IMR-90 (cell line): ENCODE data around the gene CDH16. TPM values are rescaled to one million over a fixed set of nuclear protein-coding genes. Genes with fewer than 3 reads are reported as not detected.

Experiments
- ATAC-seq: fragments of 200-7000 bp; cut with Tn5 transposase; 2 replicates; pipeline ENCODE4 v1.9.1; 2020; ENCODE audit warnings: low read depth, mild to moderate bottlenecking, moderate library complexity
- BruUV-seq: library from RNA; stranded (reverse); fragments of 400-500 nt; replicated peaks from 2 replicates; lab custom pipeline; 2021; lab: Mats Ljungman, UMichigan
- CTCF ChIA-PET: fragments of 300-600 bp; formaldehyde crosslinking; extraction: SDS; loops from one replicate; lab custom pipeline; 2021; ENCODE audit warnings: antibody characterized with exemption; lab: Yijun Ruan, JAX
- POLR2A ChIA-PET: fragments of 300-600 bp; sonication (Branson Sonifier 250); formaldehyde crosslinking; loops from one replicate; lab custom pipeline; 2022; ENCODE audit warnings: antibody characterized with exemption; ENCODE audit not compliant: unreplicated experiment; lab: Charles Lee
- DNase-seq: peaks from one replicate; pipeline ENCODE4 v3.0.0; 2013
- H2AFZ ChIP-seq: replicated peaks from 2 replicates; pipeline ENCODE3; 2013; ENCODE audit warnings: low read length, mild to moderate bottlenecking; ENCODE audit not compliant: poor library complexity
- H2AK5ac ChIP-seq: 2 replicates; pipeline ENCODE4 v1.6.1; 2013; ENCODE audit warnings: low read depth, low read length, inconsistent platforms
- H2AK9ac ChIP-seq: replicated peaks from 2 replicates; pipeline ENCODE3; 2013; ENCODE audit warnings: mild to moderate bottlenecking, low read depth, low read length, moderate library complexity; ENCODE audit not compliant: poor library complexity
- H2BK120ac ChIP-seq: 2 replicates; pipeline ENCODE4 v1.6.1; 2013; ENCODE audit warnings: low read depth, low read length, inconsistent platforms
- H2BK15ac ChIP-seq: 3 replicates; pipeline ENCODE4 v1.6.1; 2013; ENCODE audit warnings: low read depth, low read length, inconsistent platforms
- H2BK20ac ChIP-seq: 2 replicates; pipeline ENCODE4 v1.6.1; 2013; ENCODE audit warnings: low read depth, mild to moderate bottlenecking, inconsistent platforms, low read length, moderate library complexity
- H2BK5ac ChIP-seq: 2 replicates; pipeline ENCODE4 v1.6.1; 2013; ENCODE audit warnings: mild to moderate bottlenecking, low read depth, low read length, inconsistent platforms; ENCODE audit not compliant: poor library complexity, severe bottlenecking
- H3K14ac ChIP-seq: replicated peaks from 2 replicates; pipeline ENCODE4 v1.6.1; 2013; ENCODE audit warnings: low read depth, low read length, inconsistent platforms
- H3K18ac ChIP-seq: 2 replicates; pipeline ENCODE4 v1.6.1; 2013; ENCODE audit warnings: low read depth, low read length, control low read depth
- H3K23ac ChIP-seq: 2 replicates; pipeline ENCODE4 v1.6.1; 2013; ENCODE audit warnings: low read depth, low read length, inconsistent platforms
- H3K27ac ChIP-seq: 2 replicates; pipeline ENCODE4 v1.5.1; 2013; ENCODE audit warnings: mild to moderate bottlenecking, control low read depth, low read length; ENCODE audit not compliant: insufficient read depth
- H3K27me3 ChIP-seq: 2 replicates; pipeline ENCODE4 v1.6.1; 2013; ENCODE audit warnings: low read length; ENCODE audit not compliant: control insufficient read depth, insufficient read depth
- H3K36me3 ChIP-seq: 2 replicates; pipeline ENCODE4 v1.6.1; 2013; ENCODE audit warnings: low read length, mixed read lengths; ENCODE audit not compliant: control insufficient read depth, insufficient read depth
- H3K4ac ChIP-seq: 2 replicates; pipeline ENCODE4 v1.6.1; 2013; ENCODE audit warnings: low read depth, low read length, inconsistent platforms
- H3K4me1 ChIP-seq: 2 replicates; pipeline ENCODE4 v1.6.1; 2013; ENCODE audit warnings: low read length, mixed read lengths; ENCODE audit not compliant: control insufficient read depth, insufficient read depth
- H3K4me2 ChIP-seq: 2 replicates; pipeline ENCODE4 v1.6.1; 2013; ENCODE audit warnings: low read depth, mild to moderate bottlenecking, control low read depth, low read length, moderate library complexity
- H3K4me3 ChIP-seq: 2 replicates; pipeline ENCODE4 v1.5.1; 2013; ENCODE audit warnings: low read depth, mild to moderate bottlenecking, control low read depth, low read length, moderate library complexity; ENCODE audit not compliant: insufficient read depth
- H3K56ac ChIP-seq: 2 replicates; pipeline ENCODE4 v1.6.1; 2013; ENCODE audit warnings: low read length, inconsistent platforms; ENCODE audit not compliant: insufficient read depth; ENCODE audit errors: extremely low read depth
- H3K79me1 ChIP-seq, 2 experiments: 2 replicates each; pipeline ENCODE4 v1.6.1; 2013; ENCODE audit warnings: low read length in 2 of 2, inconsistent platforms in 1 of 2, low read depth in 1 of 2
- H3K9ac ChIP-seq: 2 replicates; pipeline ENCODE4 v1.6.1; 2013; ENCODE audit warnings: low read depth, low read length, control low read depth
- H3K9me1 ChIP-seq: 2 replicates; pipeline ENCODE4 v1.6.1; 2013; ENCODE audit warnings: low read length, inconsistent platforms; ENCODE audit not compliant: insufficient read depth
- H3K9me3 ChIP-seq: 2 replicates; pipeline ENCODE4 v1.6.1; 2013; ENCODE audit warnings: low read length; ENCODE audit not compliant: control insufficient read depth, insufficient read depth
- H4K20me1 ChIP-seq: 2 replicates; pipeline ENCODE4 v1.6.1; 2013; ENCODE audit warnings: low read length, inconsistent platforms; ENCODE audit not compliant: insufficient read depth
- H4K5ac ChIP-seq: 2 replicates; pipeline ENCODE4 v1.6.1; 2013; ENCODE audit warnings: mild to moderate bottlenecking, low read depth, low read length, control low read depth
- H4K8ac ChIP-seq, 2 experiments: 2 replicates each; pipeline ENCODE4 v1.6.1; 2013; ENCODE audit warnings: low read depth in 2 of 2, low read length in 2 of 2, control low read depth in 1 of 2, inconsistent platforms in 1 of 2
- H4K91ac ChIP-seq: 2 replicates; pipeline ENCODE4 v1.6.1; 2013; ENCODE audit warnings: low read depth, low read length, inconsistent platforms; ENCODE audit not compliant: insufficient read depth
- CEBPB ChIP-seq: IDR thresholded peaks from 2 replicates; pipeline ENCODE4 v1.6.1; 2012; ENCODE audit warnings: low read depth, low read length, improper control_type of control experiment
- RAD21 ChIP-seq: IDR thresholded peaks from 2 replicates; pipeline ENCODE4 v1.6.1; 2012; ENCODE audit warnings: low read length, improper control_type of control experiment
- RFX5 ChIP-seq: IDR thresholded peaks from 2 replicates; pipeline ENCODE4 v1.8.0; 2012; ENCODE audit warnings: low read depth, mild to moderate bottlenecking, low read length, moderate library complexity
- WGBS, 2 experiments: methylation state at CpG; one replicate each; pipeline versions ENCODE4 v1.1.5 to v1.1.7; 2013; ENCODE audit warnings: missing lambda C conversion rate in 2 of 2; ENCODE audit not compliant: insufficient read length in 1 of 2; ENCODE audit errors: extremely low coverage in 2 of 2; 5-methylcytosine and 5-hydroxymethylcytosine counted together
- dilution Hi-C: fragments of 300-500 bp; cut with HindIII; formaldehyde crosslinking; loops from one replicate; pipeline ENCODE4 v1.14.3; 2018; ENCODE audit warnings: low sequenced_read_pairs; ENCODE audit not compliant: unreplicated experiment
- in situ Hi-C: fragments of 300-500 bp; cut with MboI; formaldehyde crosslinking; loops from 3 replicates; pipeline ENCODE4 v1.14.3; 2019; ENCODE audit warnings: low sequenced_read_pairs, inconsistent platforms, mixed read lengths
- intact Hi-C: fragments of 100-400 bp; cut with micrococcal nuclease; formaldehyde crosslinking; loops from 2 replicates; pipeline ENCODE4 v1.10.0; 2022
- polyA plus RNA-seq, 3 experiments: library from polyadenylated mRNA; depleted of rRNA; stranded (reverse); fragments of >200 nt; gene quantifications; 2 replicates each; pipeline ENCODE4 v1.2.3, GENCODE V29; 2012; ENCODE audit warnings: low replicate concordance in 1 of 3
- total RNA-seq: library from RNA; depleted of rRNA; stranded (reverse); fragments of >200 nt; gene quantifications from 2 replicates; pipeline ENCODE4 v1.2.3, GENCODE V29; 2012

Gene CDH16
- total and polyA plus RNA-seq, 2 of the 4 experiments (the other 2 are of a cell fraction), result not detected

GRCh38 chr16:66899310-66899944, 19.3 kb downstream of the CDH16 start:
- Histone ChIP-seq H4K20me1 (no peaks in the 10 kb centered on the region), H3K9ac (peak overlapping the region; percentile 21; the same call in 1 of the 2 replicates), H3K4me1 (peaks cover 36% of the 10 kb centered on the region), H3K56ac (peak overlapping the region; percentile 37), H3K4me3 (no peak overlapping the region), H3K18ac (peak overlapping the region; percentile 87), H4K8ac (peak overlapping the region; percentile 48 to 81; a peak in 3 of 4 replicates), H2AK9ac (peak overlapping the region; percentile 49), H2BK120ac (peak overlapping the region; percentile 92), H3K79me1 (peaks cover 0 to 4% of the 10 kb centered on the region in 2 experiments; a peak in 2 of 4 replicates), H3K14ac (peak overlapping the region; percentile 93), H3K9me3 (no peaks in the 10 kb centered on the region), H3K27ac (peak overlapping the region; percentile 84), H4K91ac (peak overlapping the region; percentile 92), H2BK20ac (peak overlapping the region; percentile 89), H3K4ac (peak overlapping the region; percentile 90), H2BK15ac (peak overlapping the region; percentile 64; the same call in 1 of the 3 replicates), H3K4me2 (peak overlapping the region; percentile 74), H3K23ac (peak overlapping the region; percentile 57; the same call in 1 of the 2 replicates), H4K5ac (peak overlapping the region; percentile 65), H3K9me1 (peaks cover 36% of the 10 kb centered on the region), H2AK5ac (peak overlapping the region; percentile 84), H2BK5ac (peak overlapping the region; percentile 90), H2AFZ (peak overlapping the region; percentile 4), H3K36me3 (no peaks in the 10 kb centered on the region), H3K27me3 (no peaks in the 10 kb centered on the region)
- POLR2A ChIA-PET, result interaction anchor here (0.5 kb wide), 1 partner anchor 39 kb away, joined by 3 read pairs; no protein-coding TSS in a partner anchor
- 78% methylated on average over 1 of the region's 6 CpGs; no CpG with 5 or more reads in 1 of the 2 experiments for WGBS, 2 experiments
- CTCF ChIA-PET, result interaction anchor here (1.6 kb wide), 1 partner anchor 29 kb away, joined by 3 read pairs; no protein-coding TSS in a partner anchor
- peak; percentile 80 for DNase-seq
- dilution Hi-C loops, result no loop called here
- TF ChIP-seq CEBPB, result peak; percentile 99
- no peak for TF ChIP-seq RAD21
- TF ChIP-seq RFX5, result no peak
- in situ Hi-C loops, result loop anchor here (5.0 kb wide), 1 partner anchor 33 kb away; the partner anchor contains the start of gene CIAO2B
- BruUV-seq, result no TSS peak
- intact Hi-C loops, result loop anchor here (10.0 kb wide), 1 partner anchor 255 kb away; the partner anchor contains the start of genes B3GNT9, FBXL8 and TRADD
- ATAC-seq, result peak; percentile 50
